Measurements from ENCODE around the gene DNAJC1. TPM values are rescaled to one million over a fixed set of nuclear protein-coding genes. Genes with fewer than 3 reads are reported as not detected.

The DNAJC1 gene
- total and polyA plus RNA-seq, 4 donors, result 15.2 to 30.4 (median 22.7) TPM

- intact Hi-C loops (cut with DNase I), result loop anchor here (10.0 kb wide), 2 partner anchors 465 to 685 kb away; no protein-coding TSS in a partner anchor
- Histone ChIP-seq H3K36me3 (ENCODE audit: control insufficient read depth in 1 of 2, insufficient read depth in 2 of 2, low read length in 1 of 2) (no peaks in the 10 kb centered on the region), H3K4me3 (ENCODE audit: low read length in 2 of 2) (no peak overlapping the region), H3K27me3 (ENCODE audit: control insufficient read depth in 1 of 2, insufficient read depth in 2 of 2, low read length in 1 of 2) (no peaks in the 10 kb centered on the region), H3K9me3 (ENCODE audit: control insufficient read depth, low read length) (no peaks in the 10 kb centered on the region), H3K4me1 (ENCODE audit: control insufficient read depth in 1 of 2, insufficient read depth in 2 of 2, low read length in 2 of 2) (no peaks in the 10 kb centered on the region), H3K27ac (ENCODE audit: low read depth in 1 of 2, low read length in 2 of 2) (no peak overlapping the region)
- 68 to 78% methylated on average over 2 of the region's 2 CpGs for WGBS, 2 donors
- no peak for DNase-seq
- no peak for ATAC-seq (ENCODE audit: low FRiP score)
Measured at GRCh38 chr10:21959998-21960397, 43.5 kb downstream of the DNAJC1 start.

DNA sequence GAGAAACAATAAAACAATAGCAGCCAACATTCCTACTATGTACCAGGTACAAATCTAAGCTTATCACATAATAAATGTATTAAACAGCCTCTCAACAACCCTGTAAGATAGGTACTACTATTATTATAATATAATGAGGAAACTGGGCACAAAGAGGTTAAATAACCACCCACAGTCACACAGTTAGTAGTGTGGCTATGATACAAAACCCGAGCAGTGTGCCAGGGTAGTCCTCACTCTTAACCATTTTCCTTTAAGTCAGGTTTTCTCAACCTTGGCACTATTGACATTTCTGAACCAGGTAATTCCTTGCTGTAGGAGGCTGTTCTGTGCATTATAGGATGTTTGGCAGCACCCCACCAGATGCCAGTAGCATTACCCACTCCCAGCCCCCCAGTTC is 48.8 kb downstream of the DNAJC1 start:
- no peak for DNase-seq
- Histone ChIP-seq H3K4me1 (ENCODE audit: control insufficient read depth in 1 of 2, insufficient read depth in 2 of 2, low read length in 2 of 2) (no peaks in the 10 kb centered on the region), H3K27ac (ENCODE audit: low read depth in 1 of 2, low read length in 2 of 2) (no peak overlapping the region), H3K27me3 (ENCODE audit: control insufficient read depth in 1 of 2, insufficient read depth in 2 of 2, low read length in 1 of 2) (no peaks in the 10 kb centered on the region), H3K4me3 (ENCODE audit: low read length in 2 of 2) (no peak overlapping the region), H3K36me3 (ENCODE audit: control insufficient read depth in 1 of 2, insufficient read depth in 2 of 2, low read length in 1 of 2) (no peaks in the 10 kb centered on the region), H3K9me3 (ENCODE audit: control insufficient read depth, low read length) (no peaks in the 10 kb centered on the region)
- no peak for ATAC-seq (ENCODE audit: low FRiP score)
- 32 to 48% methylated on average over 1 of the region's 1 CpG for WGBS, 2 donors
- intact Hi-C loops (cut with DNase I), result loop anchor here (10.0 kb wide), 2 partner anchors 460 to 680 kb away; no protein-coding TSS in a partner anchor

- WGBS, 2 donors, result 59 to 74% methylated on average over 5 of the region's 5 CpGs
- Histone ChIP-seq H3K4me1 (ENCODE audit: control insufficient read depth in 1 of 2, insufficient read depth in 2 of 2, low read length in 2 of 2) (no peaks in the 10 kb centered on the region), H3K9me3 (ENCODE audit: control insufficient read depth, low read length) (no peaks in the 10 kb centered on the region), H3K4me3 (ENCODE audit: low read length in 2 of 2) (no peak overlapping the region), H3K27me3 (ENCODE audit: control insufficient read depth in 1 of 2, insufficient read depth in 2 of 2, low read length in 1 of 2) (no peaks in the 10 kb centered on the region), H3K36me3 (ENCODE audit: control insufficient read depth in 1 of 2, insufficient read depth in 2 of 2, low read length in 1 of 2) (no peaks in the 10 kb centered on the region), H3K27ac (ENCODE audit: low read depth in 1 of 2, low read length in 2 of 2) (no peak overlapping the region)
- DNase-seq (no peak), ATAC-seq (ENCODE audit: low FRiP score) (no peak)
- intact Hi-C loops (cut with DNase I), result loop anchor here (10.0 kb wide), 2 partner anchors 459 to 679 kb away; no protein-coding TSS in a partner anchor
Measured at GRCh38 chr10:21954132-21954531, 49.4 kb downstream of the DNAJC1 start.

GRCh38 chr10:21953585-21954057 is 49.9 kb downstream of the DNAJC1 start:
- Histone ChIP-seq H3K4me3 (ENCODE audit: low read length in 2 of 2) (no peak overlapping the region), H3K9me3 (ENCODE audit: control insufficient read depth, low read length) (no peaks in the 10 kb centered on the region), H3K27ac (ENCODE audit: low read depth in 1 of 2, low read length in 2 of 2) (no peak overlapping the region), H3K4me1 (ENCODE audit: control insufficient read depth in 1 of 2, insufficient read depth in 2 of 2, low read length in 2 of 2) (no peaks in the 10 kb centered on the region), H3K36me3 (ENCODE audit: control insufficient read depth in 1 of 2, insufficient read depth in 2 of 2, low read length in 1 of 2) (no peaks in the 10 kb centered on the region), H3K27me3 (ENCODE audit: control insufficient read depth in 1 of 2, insufficient read depth in 2 of 2, low read length in 1 of 2) (no peaks in the 10 kb centered on the region)
- no peak for ATAC-seq (ENCODE audit: low FRiP score)
- no peak for DNase-seq
- 3 to 4% methylated on average over 1 of the region's 1 CpG for WGBS, 2 donors
- intact Hi-C loops (cut with DNase I), result loop anchor here (10.0 kb wide), 2 partner anchors 459 to 679 kb away; no protein-coding TSS in a partner anchor

GRCh38 chr10:21950566-21950965 is 53.0 kb downstream of the DNAJC1 start:
- no peaks in the 10 kb centered on the region for H3K4me1 ChIP-seq (ENCODE audit: control insufficient read depth in 1 of 2, insufficient read depth in 2 of 2, low read length in 2 of 2)
- H3K9me3 ChIP-seq (ENCODE audit: control insufficient read depth, low read length), result no peaks in the 10 kb centered on the region
- no peak overlapping the region for H3K4me3 ChIP-seq (ENCODE audit: low read length in 2 of 2)
- DNase-seq (no peak), ATAC-seq (ENCODE audit: low FRiP score) (no peak)
- no peak overlapping the region for H3K27ac ChIP-seq (ENCODE audit: low read depth in 1 of 2, low read length in 2 of 2)
- WGBS, 2 donors, result 65 to 71% methylated on average over 2 of the region's 2 CpGs
- no peaks in the 10 kb centered on the region for H3K36me3 ChIP-seq (ENCODE audit: control insufficient read depth in 1 of 2, insufficient read depth in 2 of 2, low read length in 1 of 2)
- intact Hi-C loops (cut with DNase I), result loop anchor here (10.0 kb wide), 2 partner anchors 456 to 676 kb away; no protein-coding TSS in a partner anchor
- H3K27me3 ChIP-seq (ENCODE audit: control insufficient read depth in 1 of 2, insufficient read depth in 2 of 2, low read length in 1 of 2), result no peaks in the 10 kb centered on the region

- Histone ChIP-seq H3K9me3 (ENCODE audit: control insufficient read depth, low read length) (no peaks in the 10 kb centered on the region), H3K27me3 (ENCODE audit: control insufficient read depth in 1 of 2, insufficient read depth in 2 of 2, low read length in 1 of 2) (no peaks in the 10 kb centered on the region), H3K36me3 (ENCODE audit: control insufficient read depth in 1 of 2, insufficient read depth in 2 of 2, low read length in 1 of 2) (no peaks in the 10 kb centered on the region), H3K4me1 (ENCODE audit: control insufficient read depth in 1 of 2, insufficient read depth in 2 of 2, low read length in 2 of 2) (no peaks in the 10 kb centered on the region), H3K27ac (ENCODE audit: low read depth in 1 of 2, low read length in 2 of 2) (no peak overlapping the region), H3K4me3 (ENCODE audit: low read length in 2 of 2) (no peak overlapping the region)
- DNase-seq, result no peak
- intact Hi-C loops (cut with DNase I), result loop anchor here in 1 of 2 donors (10.0 kb wide), 1 partner anchor 862 kb away; no protein-coding TSS in a partner anchor
- no peak for ATAC-seq (ENCODE audit: low FRiP score)
Measured at GRCh38 chr10:21946946-21947345, 56.6 kb downstream of the DNAJC1 start.

GRCh38 chr10:21944727-21945386 is 58.7 kb downstream of the DNAJC1 start:
- DNase-seq, result no peak
- intact Hi-C loops (cut with DNase I), result loop anchor here in 1 of 2 donors (10.0 kb wide), 1 partner anchor 860 kb away; no protein-coding TSS in a partner anchor
- no peaks in the 10 kb centered on the region for H3K27me3 ChIP-seq (ENCODE audit: control insufficient read depth in 1 of 2, insufficient read depth in 2 of 2, low read length in 1 of 2)
- no peaks in the 10 kb centered on the region for H3K9me3 ChIP-seq (ENCODE audit: control insufficient read depth, low read length)
- no peaks in the 10 kb centered on the region for H3K36me3 ChIP-seq (ENCODE audit: control insufficient read depth in 1 of 2, insufficient read depth in 2 of 2, low read length in 1 of 2)
- no peak overlapping the region for H3K4me3 ChIP-seq (ENCODE audit: low read length in 2 of 2)
- no peaks in the 10 kb centered on the region for H3K4me1 ChIP-seq (ENCODE audit: control insufficient read depth in 1 of 2, insufficient read depth in 2 of 2, low read length in 2 of 2)
- ATAC-seq (ENCODE audit: low FRiP score), result no peak
- H3K27ac ChIP-seq (ENCODE audit: low read depth in 1 of 2, low read length in 2 of 2), result no peak overlapping the region
- WGBS, 2 donors, result 26 to 31% methylated on average over 2 of the region's 2 CpGs

- 87 to 89% methylated on average over 2 of the region's 2 CpGs for WGBS, 2 donors
- ATAC-seq (ENCODE audit: low FRiP score) (no peak), DNase-seq (no peak)
- no peaks in the 10 kb centered on the region for H3K9me3 ChIP-seq (ENCODE audit: control insufficient read depth, low read length)
- H3K27me3 ChIP-seq (ENCODE audit: control insufficient read depth in 1 of 2, insufficient read depth in 2 of 2, low read length in 1 of 2), result no peaks in the 10 kb centered on the region
- intact Hi-C loops (cut with DNase I), result loop anchor here in 1 of 2 donors (10.0 kb wide), 1 partner anchor 859 kb away; no protein-coding TSS in a partner anchor
- H3K4me1 ChIP-seq (ENCODE audit: control insufficient read depth in 1 of 2, insufficient read depth in 2 of 2, low read length in 2 of 2), result no peaks in the 10 kb centered on the region
- H3K27ac ChIP-seq (ENCODE audit: low read depth in 1 of 2, low read length in 2 of 2), result no peak overlapping the region
- H3K36me3 ChIP-seq (ENCODE audit: control insufficient read depth in 1 of 2, insufficient read depth in 2 of 2, low read length in 1 of 2), result no peaks in the 10 kb centered on the region
- no peak overlapping the region for H3K4me3 ChIP-seq (ENCODE audit: low read length in 2 of 2)
Measured at GRCh38 chr10:21943633-21944265, 59.8 kb downstream of the DNAJC1 start.
